ENCODE results near the gene SPATA32. TPM values are rescaled to one million over a fixed set of nuclear protein-coding genes. Genes with fewer than 3 reads are reported as not detected.

Gene SPATA32
- total RNA-seq, 1 donor from 2014 or later: not detected

DNA sequence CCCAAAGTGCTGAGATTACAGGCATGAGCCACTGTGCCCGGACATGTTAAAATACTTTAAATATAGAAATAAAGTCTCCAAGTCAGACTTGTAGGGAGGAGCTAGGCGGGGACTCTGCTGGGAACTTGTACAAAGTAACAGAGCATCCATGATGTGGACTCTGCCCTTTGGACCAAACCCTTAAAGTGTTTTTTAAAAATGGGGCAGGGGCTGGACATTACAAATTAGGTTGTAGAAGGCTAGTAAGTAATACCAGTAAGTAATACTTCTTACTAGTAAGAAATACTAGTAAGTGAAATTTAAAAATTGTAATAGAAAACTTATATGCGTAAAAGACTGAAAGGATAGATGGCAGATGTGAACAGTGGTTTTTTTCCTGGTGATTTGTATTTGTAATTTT is 9.7 kb upstream of the SPATA32 start:
- no peak overlapping the region for H3K4me3 Mint-ChIP-seq
- H3K36me3 Mint-ChIP-seq: peaks cover 10% of the 10 kb centered on the region
- DNase-seq (ENCODE audit: extremely low spot score, unreplicated experiment): no peak
- no peak overlapping the region for H3K27ac Mint-ChIP-seq
- H3K4me1 Mint-ChIP-seq (ENCODE audit: unreplicated experiment): no peaks in the 10 kb centered on the region
- no peaks in the 10 kb centered on the region for H3K9me3 Mint-ChIP-seq
- no peaks in the 10 kb centered on the region for H3K27me3 Mint-ChIP-seq
- TF ChIP-seq, protein P1, sequence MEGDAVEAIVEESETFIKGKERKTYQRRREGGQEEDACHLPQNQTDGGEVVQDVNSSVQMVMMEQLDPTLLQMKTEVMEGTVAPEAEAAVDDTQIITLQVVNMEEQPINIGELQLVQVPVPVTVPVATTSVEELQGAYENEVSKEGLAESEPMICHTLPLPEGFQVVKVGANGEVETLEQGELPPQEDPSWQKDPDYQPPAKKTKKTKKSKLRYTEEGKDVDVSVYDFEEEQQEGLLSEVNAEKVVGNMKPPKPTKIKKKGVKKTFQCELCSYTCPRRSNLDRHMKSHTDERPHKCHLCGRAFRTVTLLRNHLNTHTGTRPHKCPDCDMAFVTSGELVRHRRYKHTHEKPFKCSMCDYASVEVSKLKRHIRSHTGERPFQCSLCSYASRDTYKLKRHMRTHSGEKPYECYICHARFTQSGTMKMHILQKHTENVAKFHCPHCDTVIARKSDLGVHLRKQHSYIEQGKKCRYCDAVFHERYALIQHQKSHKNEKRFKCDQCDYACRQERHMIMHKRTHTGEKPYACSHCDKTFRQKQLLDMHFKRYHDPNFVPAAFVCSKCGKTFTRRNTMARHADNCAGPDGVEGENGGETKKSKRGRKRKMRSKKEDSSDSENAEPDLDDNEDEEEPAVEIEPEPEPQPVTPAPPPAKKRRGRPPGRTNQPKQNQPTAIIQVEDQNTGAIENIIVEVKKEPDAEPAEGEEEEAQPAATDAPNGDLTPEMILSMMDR (conservative IDR thresholded peaks at IDR 0.05): no peak

DNA sequence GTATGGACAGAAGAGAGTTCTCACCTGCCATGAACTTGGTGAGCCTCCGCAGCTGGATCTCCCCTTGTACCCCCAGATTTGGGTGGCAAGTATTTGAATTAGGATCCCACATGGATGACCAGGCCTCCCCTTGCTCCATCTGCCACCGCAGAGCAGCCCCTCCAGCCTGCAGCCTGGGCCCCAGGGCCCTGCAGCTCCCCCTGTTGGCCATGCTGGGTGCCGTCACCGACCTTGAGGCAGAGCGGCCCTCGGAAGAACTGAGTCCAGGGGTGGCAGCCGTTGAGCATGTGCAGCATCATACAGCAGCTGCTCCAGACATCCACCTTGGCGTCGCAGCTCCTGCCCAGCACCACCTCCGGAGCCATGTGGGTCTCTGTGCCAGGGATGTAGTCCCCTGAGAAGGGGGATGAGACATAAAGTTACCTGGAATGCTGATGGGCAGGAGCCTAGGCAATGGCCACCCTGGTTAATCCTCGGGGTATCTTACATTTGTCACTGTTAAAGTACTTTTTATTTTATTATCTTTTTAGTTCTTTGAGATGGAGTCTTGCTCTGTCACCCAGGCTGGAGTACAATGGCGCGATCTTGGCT is 9.0 kb upstream of the SPATA32 start:
- H3K4me1 Mint-ChIP-seq (ENCODE audit: unreplicated experiment): no peaks in the 10 kb centered on the region
- TF ChIP-seq, protein P1 (conservative IDR thresholded peaks at IDR 0.05): peak; percentile 74
- H3K27me3 Mint-ChIP-seq: no peaks in the 10 kb centered on the region
- peaks cover 10% of the 10 kb centered on the region for H3K36me3 Mint-ChIP-seq
- no peaks in the 10 kb centered on the region for H3K9me3 Mint-ChIP-seq
- H3K27ac Mint-ChIP-seq: no peak overlapping the region
- H3K4me3 Mint-ChIP-seq: no peak overlapping the region
- no peak for DNase-seq (ENCODE audit: extremely low spot score, unreplicated experiment)

DNA sequence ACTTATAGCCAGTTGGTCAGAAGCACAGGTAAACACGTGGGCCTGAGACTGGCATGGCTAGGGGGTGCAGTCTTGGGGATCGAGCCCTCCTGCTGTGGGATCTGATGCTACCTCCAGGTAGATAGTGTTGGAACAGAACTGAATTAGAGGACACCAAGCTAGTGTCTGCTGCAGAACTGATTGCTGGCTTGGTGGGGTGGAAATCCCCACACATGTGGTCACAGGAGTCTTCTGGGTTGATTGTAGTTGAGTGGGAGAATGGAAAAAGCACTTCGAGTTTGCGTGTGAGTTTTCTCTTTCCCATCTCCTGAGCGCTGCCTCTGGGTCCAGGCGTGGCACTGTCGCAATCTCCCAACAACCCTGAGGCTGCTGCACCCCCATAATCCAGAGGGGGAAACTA is 8.0 kb upstream of the SPATA32 start:
- Mint-ChIP-seq H3K36me3 (peaks cover 10% of the 10 kb centered on the region), H3K4me3 (no peak overlapping the region), H3K27ac (no peak overlapping the region), H3K27me3 (no peaks in the 10 kb centered on the region), H3K4me1 (ENCODE audit: unreplicated experiment) (no peaks in the 10 kb centered on the region), H3K9me3 (no peaks in the 10 kb centered on the region)
- DNase-seq (ENCODE audit: extremely low spot score, unreplicated experiment): no peak
- TF ChIP-seq, protein P1 (conservative IDR thresholded peaks at IDR 0.05): no peak

DNA sequence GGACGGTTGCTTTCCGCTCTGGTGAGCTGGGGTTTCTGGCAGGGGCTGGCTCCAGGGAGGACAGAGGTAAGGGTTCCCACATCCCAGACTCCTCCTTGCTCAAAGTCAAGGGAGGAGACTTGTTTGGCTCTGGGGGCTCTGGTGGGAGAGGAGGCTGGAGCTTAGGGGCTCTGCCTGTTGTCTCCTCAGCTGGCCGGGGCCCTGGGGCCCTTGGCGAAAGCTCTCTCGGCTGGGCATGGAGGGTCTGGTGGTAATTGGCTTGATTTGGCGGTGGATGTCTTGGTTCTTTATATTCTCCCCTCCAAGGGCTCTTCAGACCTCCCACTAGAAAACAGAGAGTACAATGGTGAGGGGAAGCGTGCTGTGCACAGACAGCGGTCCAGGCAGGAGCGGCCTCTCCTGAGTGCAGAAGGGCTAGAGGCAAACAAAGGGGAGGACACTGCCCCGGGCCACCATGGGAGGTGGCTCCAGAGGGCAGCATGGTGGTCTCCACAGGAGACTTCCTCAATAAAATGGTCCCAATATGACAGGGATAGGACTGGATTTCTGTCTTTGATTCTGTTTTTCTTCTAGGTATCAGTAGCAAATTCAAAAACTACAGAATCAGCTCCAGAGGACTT is 5.7 kb upstream of the SPATA32 start:
- H3K4me1 Mint-ChIP-seq (ENCODE audit: unreplicated experiment): peaks cover 5% of the 10 kb centered on the region
- peaks cover 10% of the 10 kb centered on the region for H3K36me3 Mint-ChIP-seq
- DNase-seq (ENCODE audit: extremely low spot score, unreplicated experiment): no peak
- TF ChIP-seq, protein P1 (conservative IDR thresholded peaks at IDR 0.05): no peak
- H3K27ac Mint-ChIP-seq: no peak overlapping the region
- no peaks in the 10 kb centered on the region for H3K9me3 Mint-ChIP-seq
- H3K4me3 Mint-ChIP-seq: no peak overlapping the region
- H3K27me3 Mint-ChIP-seq: no peaks in the 10 kb centered on the region

DNA sequence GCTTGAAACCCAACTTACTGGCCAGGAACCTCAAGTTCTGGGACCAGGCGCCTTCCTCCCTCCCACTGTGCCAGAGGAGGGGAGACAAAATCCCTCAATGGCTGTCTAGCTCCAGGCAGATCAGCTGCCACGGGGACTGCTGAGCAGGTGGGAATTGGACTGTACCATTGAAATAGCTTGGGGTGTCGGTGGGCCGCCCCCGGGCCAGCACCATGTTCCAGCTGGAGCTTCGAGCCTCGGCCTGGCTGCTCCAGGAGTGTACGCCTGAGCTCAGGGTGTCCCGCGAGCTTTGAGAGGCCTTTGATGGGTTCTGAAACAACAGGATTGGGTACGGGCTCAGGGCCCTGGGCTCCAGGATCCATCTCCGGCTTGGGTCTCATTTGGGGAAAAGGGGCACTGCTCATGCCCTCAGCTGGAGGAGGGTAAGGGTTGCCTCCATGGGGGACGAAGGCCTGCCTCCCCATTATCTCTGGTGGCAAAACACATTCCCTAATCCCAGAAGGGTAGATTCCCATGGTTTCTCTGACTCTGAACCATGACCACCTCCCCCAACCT is 4.6 kb upstream of the SPATA32 start:
- no peak for DNase-seq (ENCODE audit: extremely low spot score, unreplicated experiment)
- TF ChIP-seq, protein P1 (conservative IDR thresholded peaks at IDR 0.05): no peak
- no peak overlapping the region for H3K4me3 Mint-ChIP-seq
- no peaks in the 10 kb centered on the region for H3K27me3 Mint-ChIP-seq
- no peaks in the 10 kb centered on the region for H3K9me3 Mint-ChIP-seq
- no peak overlapping the region for H3K27ac Mint-ChIP-seq
- peaks cover 5% of the 10 kb centered on the region for H3K4me1 Mint-ChIP-seq (ENCODE audit: unreplicated experiment)
- peaks cover 10% of the 10 kb centered on the region for H3K36me3 Mint-ChIP-seq
